BLaER1 (cell line): ENCODE results near the gene CAPN12.
A peak's percentile ranks its signal among the peaks of the same experiment; 100 is the strongest.

Experiments used
- H3K27ac ChIP-seq: shearing (Covaris generic); formaldehyde crosslinking; 2 replicates; pipeline ENCODE4 v1.8.1; 2022
- H3K27me3 ChIP-seq: shearing (Covaris generic); formaldehyde crosslinking; 2 replicates; pipeline ENCODE4 v1.8.1; 2022
- H3K36me3 ChIP-seq: shearing (Covaris generic); formaldehyde crosslinking; 2 replicates; pipeline ENCODE4 v1.8.1; 2022
- H3K4me1 ChIP-seq: shearing (Covaris generic); formaldehyde crosslinking; 2 replicates; pipeline ENCODE4 v1.8.1; 2022
- H3K4me2 ChIP-seq: shearing (Covaris generic); formaldehyde crosslinking; 2 replicates; pipeline ENCODE4 v1.8.1; 2022
- H3K4me3 ChIP-seq: shearing (Covaris generic); formaldehyde crosslinking; 2 replicates; pipeline ENCODE4 v1.8.1; 2022
- H3K9ac ChIP-seq: shearing (Covaris generic); formaldehyde crosslinking; 2 replicates; pipeline ENCODE4 v1.8.1; 2022
- H3K9me3 ChIP-seq: shearing (Covaris generic); formaldehyde crosslinking; 2 replicates; pipeline ENCODE4 v1.8.1; 2022
- H4K20me1 ChIP-seq: shearing (Covaris generic); formaldehyde crosslinking; 2 replicates; pipeline ENCODE4 v1.8.1; 2022
- Cebpa-rat ChIP-seq: shearing (Covaris generic); IDR thresholded peaks from 2 replicates; pipeline ENCODE4 v1.8.1; 2022

Gene CAPN12

GRCh38 chr19:38739440-38740256 is 4.6 kb downstream of the CAPN12 start:
- no peak overlapping the region for H3K4me2 ChIP-seq

GRCh38 chr19:38737921-38738737 is 6.1 kb downstream of the CAPN12 start:
- Histone ChIP-seq H3K4me2 (peak overlapping the region; percentile 85), H3K4me1 (peaks cover 37% of the 10 kb centered on the region), H3K27me3 (peaks cover 19% of the 10 kb centered on the region), H3K9me3 (no peaks in the 10 kb centered on the region), H3K27ac (no peak overlapping the region), H4K20me1 (0 out of 2 replicates have a peak, but pooled peaks cover 6% of the 10 kb centered on the region), H3K4me3 (peak overlapping the region; percentile 62; the same call in 1 of the 2 replicates), H3K36me3 (no peaks in the 10 kb centered on the region), H3K9ac (no peak overlapping the region)
- TF ChIP-seq Cebpa-rat: no peak

More at GRCh38 chr19:38739440-38740256, 4.6 kb downstream of the CAPN12 start:
- Histone ChIP-seq H3K9me3 (no peaks in the 10 kb centered on the region), H3K27me3 (peaks cover 19% of the 10 kb centered on the region), H3K4me1 (peaks cover 24% of the 10 kb centered on the region), H4K20me1 (0 out of 2 replicates have a peak, but pooled peaks cover 5% of the 10 kb centered on the region), H3K4me3 (no peak overlapping the region), H3K36me3 (no peaks in the 10 kb centered on the region), H3K9ac (no peak overlapping the region), H3K27ac (no peak overlapping the region)
- TF ChIP-seq Cebpa-rat: no peak

GRCh38 chr19:38737281-38737865 is 6.9 kb downstream of the CAPN12 start:
- H3K36me3 ChIP-seq: 0 out of 2 replicates have a peak, but pooled peaks cover 4% of the 10 kb centered on the region
- no peaks in the 10 kb centered on the region for H3K9me3 ChIP-seq
- H3K4me2 ChIP-seq: peak overlapping the region; percentile 85
- H3K27me3 ChIP-seq: peaks cover 19% of the 10 kb centered on the region
- H3K9ac ChIP-seq: peak overlapping the region; percentile 70
- no peak overlapping the region for H3K27ac ChIP-seq
- H3K4me3 ChIP-seq: peak overlapping the region; percentile 62
- H3K4me1 ChIP-seq: peaks cover 37% of the 10 kb centered on the region
- TF ChIP-seq Cebpa-rat: no peak
- 0 out of 2 replicates have a peak, but pooled peaks cover 6% of the 10 kb centered on the region for H4K20me1 ChIP-seq

- H3K9me3 ChIP-seq: no peaks in the 10 kb centered on the region
- TF ChIP-seq Cebpa-rat: no peak
- no peak overlapping the region for H3K27ac ChIP-seq
- 0 out of 2 replicates have a peak, but pooled peaks cover 6% of the 10 kb centered on the region for H4K20me1 ChIP-seq
- peak overlapping the region; percentile 89 for H3K4me2 ChIP-seq
- peak overlapping the region; percentile 65 for H3K4me3 ChIP-seq
- H3K27me3 ChIP-seq: peaks cover 19% of the 10 kb centered on the region
- no peak overlapping the region for H3K9ac ChIP-seq
- peaks cover 37% of the 10 kb centered on the region for H3K4me1 ChIP-seq
- peaks cover 10% of the 10 kb centered on the region; the same call in 1 of the 2 replicates for H3K36me3 ChIP-seq
Observed at GRCh38 chr19:38736413-38737280, 7.6 kb downstream of the CAPN12 start.

GRCh38 chr19:38736036-38736412 is 8.2 kb downstream of the CAPN12 start:
- Histone ChIP-seq H3K4me3 (peak overlapping the region; percentile 65), H3K4me1 (peaks cover 37% of the 10 kb centered on the region), H3K27me3 (peaks cover 19% of the 10 kb centered on the region), H3K27ac (no peak overlapping the region), H3K9me3 (no peaks in the 10 kb centered on the region), H3K36me3 (peaks cover 16% of the 10 kb centered on the region), H4K20me1 (0 out of 2 replicates have a peak, but pooled peaks cover 6% of the 10 kb centered on the region), H3K4me2 (peak overlapping the region; percentile 89), H3K9ac (0 out of 2 replicates have a peak overlapping the region, but pooled peaks have one; percentile 60)
- no peak for TF ChIP-seq Cebpa-rat

- H3K4me1 ChIP-seq: peaks cover 37% of the 10 kb centered on the region
- H4K20me1 ChIP-seq: 0 out of 2 replicates have a peak, but pooled peaks cover 6% of the 10 kb centered on the region
- H3K9me3 ChIP-seq: no peaks in the 10 kb centered on the region
- no peak overlapping the region for H3K27ac ChIP-seq
- H3K4me2 ChIP-seq: peak overlapping the region; percentile 72
- H3K27me3 ChIP-seq: peaks cover 19% of the 10 kb centered on the region
- peaks cover 23% of the 10 kb centered on the region for H3K36me3 ChIP-seq
- H3K9ac ChIP-seq: no peak overlapping the region
- H3K4me3 ChIP-seq: peak overlapping the region; percentile 18; the same call in 1 of the 2 replicates
- TF ChIP-seq Cebpa-rat: no peak
Observed at GRCh38 chr19:38735257-38735686, 9.0 kb downstream of the CAPN12 start.

GRCh38 chr19:38734426-38735256 is 9.6 kb downstream of the CAPN12 start:
- Histone ChIP-seq H3K27ac (peak overlapping the region; percentile 46; the same call in 1 of the 2 replicates), H3K4me1 (peaks cover 37% of the 10 kb centered on the region), H3K9ac (peak overlapping the region; percentile 34; the same call in 1 of the 2 replicates), H4K20me1 (0 out of 2 replicates have a peak, but pooled peaks cover 6% of the 10 kb centered on the region), H3K9me3 (no peaks in the 10 kb centered on the region), H3K27me3 (peaks cover 19% of the 10 kb centered on the region), H3K4me2 (peak overlapping the region; percentile 72), H3K4me3 (peak overlapping the region; percentile 18; the same call in 1 of the 2 replicates), H3K36me3 (peaks cover 26% of the 10 kb centered on the region)
- no peak for TF ChIP-seq Cebpa-rat

GRCh38 chr19:38734176-38734425 is 10.2 kb downstream of the CAPN12 start:
- Histone ChIP-seq H3K4me2 (peak overlapping the region; percentile 72), H3K9me3 (no peaks in the 10 kb centered on the region), H3K36me3 (peaks cover 27% of the 10 kb centered on the region), H3K27ac (peak overlapping the region; percentile 46; the same call in 1 of the 2 replicates), H3K9ac (peak overlapping the region; percentile 34; the same call in 1 of the 2 replicates), H3K4me3 (no peak overlapping the region), H3K4me1 (peaks cover 37% of the 10 kb centered on the region), H4K20me1 (0 out of 2 replicates have a peak, but pooled peaks cover 6% of the 10 kb centered on the region), H3K27me3 (peaks cover 19% of the 10 kb centered on the region)
- TF ChIP-seq Cebpa-rat: no peak
